Tibial artery (tissue), 4 donors: ENCODE measurements around the gene TXNDC11.
A peak's percentile ranks its signal among the peaks of the same experiment; 100 is the strongest.

Experiments used
- DNase-seq, 2 donors: peaks; one replicate each; pipeline ENCODE4 v3.0.0-alpha.2; 2019
- H3K27ac ChIP-seq, 2 donors: fragments of 200-600 bp; sonication (generic) in 1 of 2; 1 replicate in 1 of 2; 2 replicates in 1 of 2; pipeline ENCODE4 v1.5.1; 2018 to 2019; ENCODE audit warnings: mild to moderate bottlenecking in 1 of 2
- H3K27me3 ChIP-seq, 2 donors: fragments of 200-600 bp; sonication (generic) in 1 of 2; one replicate each; pipeline versions ENCODE4 v1.5.1 to v1.6.0; 2016 to 2019
- H3K36me3 ChIP-seq, 3 donors: fragments of 200-600 bp; sonication (generic) in 2 of 3; one replicate each; pipeline ENCODE4 v1.5.1; 2016 to 2019; ENCODE audit warnings: mild to moderate bottlenecking in 2 of 3
- H3K4me1 ChIP-seq, 4 donors: fragments of 200-600 bp; sonication (generic) in 2 of 4; 1 replicate in 3 of 4; 2 replicates in 1 of 4; pipeline ENCODE4 v1.5.1; 2016 to 2019
- H3K4me3 ChIP-seq, 2 donors: fragments of 200-600 bp; sonication (generic) in 1 of 2; 1 replicate in 1 of 2; 2 replicates in 1 of 2; pipeline ENCODE4 v1.5.1; 2018 to 2019; ENCODE audit warnings: mild to moderate bottlenecking in 2 of 2
- H3K9me3 ChIP-seq, 3 donors: fragments of 200-600 bp; sonication (generic) in 1 of 3; one replicate each; pipeline ENCODE4 v1.5.1; 2016 to 2019
- intact Hi-C: fragments of 100-400 bp; cut with DNase I; formaldehyde crosslinking; loops from one replicate; pipeline ENCODE4 v1.15.0; 2023; ENCODE audit warnings: low total_unique reads
- TF ChIP-seq, protein P1 (sequence below), 2 experiments: fragments of 200-600 bp in 1 of 2; fragments of 450-650 bp in 1 of 2; IDR thresholded peaks; one replicate each; pipeline ENCODE4 v1.5.1; 2017 to 2019; ENCODE audit warnings: antibody characterized with exemption in 2 of 2, mild to moderate bottlenecking in 1 of 2, moderate library complexity in 1 of 2

The TXNDC11 gene

GRCh38 chr16:11682655-11683096 is 60.0 kb downstream of the TXNDC11 start:
- no peaks in the 10 kb centered on the region for H3K27me3 ChIP-seq
- intact Hi-C loops, result no loop called here
- H3K36me3 ChIP-seq, result peaks cover 31 to 79% (median 58%) of the 10 kb centered on the region in 3 donors
- no peaks in the 10 kb centered on the region for H3K9me3 ChIP-seq
- H3K4me3 ChIP-seq, result no peak overlapping the region
- peak overlapping the region in 1 of 2 donors; percentile 17 for H3K27ac ChIP-seq
- no peak for DNase-seq
- H3K4me1 ChIP-seq, result peaks cover 0 to 65% (median 46%) of the 10 kb centered on the region in 4 donors
- TF ChIP-seq, protein P1, sequence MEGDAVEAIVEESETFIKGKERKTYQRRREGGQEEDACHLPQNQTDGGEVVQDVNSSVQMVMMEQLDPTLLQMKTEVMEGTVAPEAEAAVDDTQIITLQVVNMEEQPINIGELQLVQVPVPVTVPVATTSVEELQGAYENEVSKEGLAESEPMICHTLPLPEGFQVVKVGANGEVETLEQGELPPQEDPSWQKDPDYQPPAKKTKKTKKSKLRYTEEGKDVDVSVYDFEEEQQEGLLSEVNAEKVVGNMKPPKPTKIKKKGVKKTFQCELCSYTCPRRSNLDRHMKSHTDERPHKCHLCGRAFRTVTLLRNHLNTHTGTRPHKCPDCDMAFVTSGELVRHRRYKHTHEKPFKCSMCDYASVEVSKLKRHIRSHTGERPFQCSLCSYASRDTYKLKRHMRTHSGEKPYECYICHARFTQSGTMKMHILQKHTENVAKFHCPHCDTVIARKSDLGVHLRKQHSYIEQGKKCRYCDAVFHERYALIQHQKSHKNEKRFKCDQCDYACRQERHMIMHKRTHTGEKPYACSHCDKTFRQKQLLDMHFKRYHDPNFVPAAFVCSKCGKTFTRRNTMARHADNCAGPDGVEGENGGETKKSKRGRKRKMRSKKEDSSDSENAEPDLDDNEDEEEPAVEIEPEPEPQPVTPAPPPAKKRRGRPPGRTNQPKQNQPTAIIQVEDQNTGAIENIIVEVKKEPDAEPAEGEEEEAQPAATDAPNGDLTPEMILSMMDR (IDR thresholded peaks at IDR 0.05), result no peak

DNA sequence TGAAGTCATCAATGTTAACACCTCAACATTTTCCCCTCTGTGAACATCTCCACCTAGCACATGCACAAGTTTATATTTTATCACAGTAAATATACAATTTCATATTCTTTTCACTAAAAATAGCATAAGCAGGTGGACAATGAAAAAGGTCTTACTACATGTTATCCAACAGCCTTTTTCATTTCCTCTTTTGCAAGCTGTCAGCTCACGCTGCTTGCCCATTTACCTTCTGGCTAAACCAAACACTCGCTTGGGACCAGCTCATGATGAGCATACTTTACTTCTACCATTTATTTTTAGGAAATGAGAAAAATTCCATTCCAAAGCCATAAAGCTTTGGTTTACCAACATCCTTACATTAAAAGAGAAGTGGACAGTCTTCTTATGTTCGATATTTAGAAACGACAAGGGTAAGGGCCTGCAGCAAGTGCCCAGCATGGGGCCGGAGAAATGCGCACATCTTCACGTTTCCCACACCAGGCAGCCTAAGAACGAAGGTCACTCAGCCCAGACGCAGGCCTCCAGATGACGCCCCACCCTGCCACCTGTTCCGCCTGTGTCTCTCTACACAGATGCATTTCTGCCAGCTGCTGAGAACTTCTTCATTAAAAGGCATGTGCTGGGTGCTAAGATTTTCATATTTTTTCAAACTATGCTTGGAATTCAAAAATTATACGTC is 60.5 kb downstream of the TXNDC11 start:
- Histone ChIP-seq H3K27ac (peak overlapping the region in 1 of 2 donors; percentile 17), H3K4me3 (no peak overlapping the region), H3K9me3 (no peaks in the 10 kb centered on the region), H3K27me3 (no peaks in the 10 kb centered on the region), H3K4me1 (peaks cover 0 to 61% (median 45%) of the 10 kb centered on the region in 4 donors), H3K36me3 (peaks cover 31 to 79% (median 54%) of the 10 kb centered on the region in 3 donors)
- no peak for DNase-seq
- intact Hi-C loops, result no loop called here
- TF ChIP-seq, protein P1 (IDR thresholded peaks at IDR 0.05), result no peak

DNA sequence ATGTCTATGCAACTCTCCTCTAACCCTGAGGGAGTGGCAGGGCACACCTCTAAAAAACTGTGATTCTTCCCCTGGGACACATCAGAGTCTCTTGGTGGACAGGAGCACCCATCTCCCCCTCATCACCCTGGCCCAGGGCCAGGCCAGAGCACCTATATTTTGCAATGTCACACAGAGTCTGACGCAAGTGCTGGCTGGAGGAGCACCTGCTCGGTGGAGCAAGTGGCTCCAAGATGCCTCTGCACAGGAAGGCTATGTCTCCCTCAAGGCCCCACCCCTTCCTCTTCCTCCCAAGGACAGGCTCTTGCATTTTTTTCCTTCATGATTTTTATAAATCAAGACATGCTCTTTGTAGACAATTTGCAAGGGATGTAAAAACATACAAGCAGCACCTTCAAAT is 61.1 kb downstream of the TXNDC11 start:
- H3K4me1 ChIP-seq, result peaks cover 0 to 55% (median 40%) of the 10 kb centered on the region in 4 donors
- H3K9me3 ChIP-seq, result no peaks in the 10 kb centered on the region
- H3K27me3 ChIP-seq, result no peaks in the 10 kb centered on the region
- no peak overlapping the region for H3K27ac ChIP-seq
- intact Hi-C loops, result no loop called here
- H3K36me3 ChIP-seq, result peaks cover 31 to 79% (median 58%) of the 10 kb centered on the region in 3 donors
- TF ChIP-seq, protein P1 (IDR thresholded peaks at IDR 0.05), result no peak
- H3K4me3 ChIP-seq, result no peak overlapping the region
- DNase-seq, result no peak

GRCh38 chr16:11679941-11680911 is 62.4 kb downstream of the TXNDC11 start:
- TF ChIP-seq, protein P1 (IDR thresholded peaks at IDR 0.05), result no peak
- DNase-seq, result no peak
- H3K27me3 ChIP-seq, result no peaks in the 10 kb centered on the region
- peaks cover 0 to 44% (median 29%) of the 10 kb centered on the region in 4 donors for H3K4me1 ChIP-seq
- H3K4me3 ChIP-seq, result no peak overlapping the region
- H3K36me3 ChIP-seq, result peaks cover 31 to 82% (median 67%) of the 10 kb centered on the region in 3 donors
- no peak overlapping the region for H3K27ac ChIP-seq
- no peaks in the 10 kb centered on the region for H3K9me3 ChIP-seq
- intact Hi-C loops, result no loop called here

- no peaks in the 10 kb centered on the region for H3K27me3 ChIP-seq
- peaks cover 28 to 72% (median 57%) of the 10 kb centered on the region in 3 donors for H3K36me3 ChIP-seq
- no peak overlapping the region for H3K4me3 ChIP-seq
- DNase-seq, result no peak
- intact Hi-C loops, result no loop called here
- H3K27ac ChIP-seq, result no peak overlapping the region
- no peaks in the 10 kb centered on the region for H3K9me3 ChIP-seq
- peaks cover 0 to 49% (median 36%) of the 10 kb centered on the region in 4 donors for H3K4me1 ChIP-seq
- TF ChIP-seq, protein P1 (IDR thresholded peaks at IDR 0.05), result no peak
These were observed 63.4 kb downstream of the TXNDC11 start for GRCh38 chr16:11679250-11679649.
